ENCODE data around the gene ZNRD2. TPM values are rescaled to one million over a fixed set of nuclear protein-coding genes. Genes with fewer than 3 reads are reported as not detected.
"Not testable (repeated sequence)": the region's sequence is repeated elsewhere in the genome, so short reads cannot be mapped to it uniquely, and the experiment has no call there.

Gene ZNRD2, protein sequence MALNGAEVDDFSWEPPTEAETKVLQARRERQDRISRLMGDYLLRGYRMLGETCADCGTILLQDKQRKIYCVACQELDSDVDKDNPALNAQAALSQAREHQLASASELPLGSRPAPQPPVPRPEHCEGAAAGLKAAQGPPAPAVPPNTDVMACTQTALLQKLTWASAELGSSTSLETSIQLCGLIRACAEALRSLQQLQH
- total RNA-seq, result 10 to 100 TPM; 41.4 to 42.5 TPM

DNA sequence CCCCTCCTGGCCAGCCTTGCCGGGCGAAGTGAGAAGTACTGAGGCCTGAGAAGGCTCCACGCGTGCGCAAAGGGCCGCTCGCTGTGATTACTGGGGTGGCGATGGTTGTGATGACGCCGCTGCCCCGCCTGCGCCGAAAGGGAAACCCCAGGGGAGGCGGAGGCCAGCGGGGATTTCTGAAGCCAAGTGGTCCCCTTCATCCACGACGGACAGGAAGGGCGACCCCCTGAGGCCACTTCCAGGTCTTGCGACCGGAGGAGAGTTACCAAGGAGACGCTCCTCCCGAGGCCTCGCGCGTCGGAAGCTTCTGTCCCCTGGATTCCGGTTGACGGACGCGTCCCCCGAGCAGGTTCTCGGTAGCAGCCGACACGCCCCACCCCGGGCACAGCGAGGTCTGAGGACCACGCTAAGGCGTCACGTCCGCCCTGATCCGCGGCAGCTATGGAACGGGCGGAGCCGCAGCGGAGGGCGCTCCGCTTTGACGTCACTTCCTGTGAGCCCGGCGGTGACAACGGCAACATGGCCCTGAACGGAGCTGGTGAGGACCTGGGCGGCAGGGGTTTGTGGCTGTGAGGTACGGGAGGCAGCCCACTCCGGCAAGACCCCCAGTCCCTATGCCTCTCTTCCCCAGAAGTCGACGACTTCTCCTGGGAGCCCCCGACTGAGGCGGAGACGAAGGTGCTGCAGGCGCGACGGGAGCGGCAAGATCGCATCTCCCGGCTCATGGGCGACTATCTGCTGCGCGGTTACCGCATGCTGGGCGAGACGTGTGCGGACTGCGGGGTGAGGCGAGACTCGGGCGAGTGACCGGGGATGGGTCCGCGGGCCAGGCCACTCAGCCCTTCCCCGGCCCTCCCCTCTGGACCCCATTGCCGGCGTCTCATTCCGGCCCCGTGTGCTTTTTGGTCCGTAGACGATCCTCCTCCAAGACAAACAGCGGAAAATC is at the start of gene ZNRD2:
Gene ZNRD2 (plus strand): TSS at position 505 of the 946 bp plus-strand sequence. CDS start 15 bp downstream, at position 520.
- H3K9me3 Mint-ChIP-seq, result no peaks in the 10 kb centered on the region
- CTCF ChIA-PET, result interaction anchor here (0.6 to 6.0 kb wide), 8 partner anchors 10 to 452 kb away, joined by 3 to 86 read pairs (median 4); no protein-coding TSS in a partner anchor
- peak within 1 kb of the TSS; percentile 97 for H3K27ac Mint-ChIP-seq
- intact Hi-C loops (cut with micrococcal nuclease), result loop anchor here (1.0 to 5.0 kb wide), 13 partner anchors 12 to 713 kb away; partner anchors contain the start of genes BANF1, CFL1, EIF1AD and LTBP3
- peak within 1 kb of the TSS; percentile 87 for H3K4me3 Mint-ChIP-seq
- DNase-seq, result peak; percentile 99
- no peaks in the 10 kb centered on the region for H3K27me3 Mint-ChIP-seq (ENCODE audit: low read depth)
- peaks cover 17% of the 10 kb centered on the region for H3K36me3 Mint-ChIP-seq (ENCODE audit: low read depth)
- peaks cover 61% of the 10 kb centered on the region for H3K4me1 Mint-ChIP-seq (ENCODE audit: low read depth)

DNA sequence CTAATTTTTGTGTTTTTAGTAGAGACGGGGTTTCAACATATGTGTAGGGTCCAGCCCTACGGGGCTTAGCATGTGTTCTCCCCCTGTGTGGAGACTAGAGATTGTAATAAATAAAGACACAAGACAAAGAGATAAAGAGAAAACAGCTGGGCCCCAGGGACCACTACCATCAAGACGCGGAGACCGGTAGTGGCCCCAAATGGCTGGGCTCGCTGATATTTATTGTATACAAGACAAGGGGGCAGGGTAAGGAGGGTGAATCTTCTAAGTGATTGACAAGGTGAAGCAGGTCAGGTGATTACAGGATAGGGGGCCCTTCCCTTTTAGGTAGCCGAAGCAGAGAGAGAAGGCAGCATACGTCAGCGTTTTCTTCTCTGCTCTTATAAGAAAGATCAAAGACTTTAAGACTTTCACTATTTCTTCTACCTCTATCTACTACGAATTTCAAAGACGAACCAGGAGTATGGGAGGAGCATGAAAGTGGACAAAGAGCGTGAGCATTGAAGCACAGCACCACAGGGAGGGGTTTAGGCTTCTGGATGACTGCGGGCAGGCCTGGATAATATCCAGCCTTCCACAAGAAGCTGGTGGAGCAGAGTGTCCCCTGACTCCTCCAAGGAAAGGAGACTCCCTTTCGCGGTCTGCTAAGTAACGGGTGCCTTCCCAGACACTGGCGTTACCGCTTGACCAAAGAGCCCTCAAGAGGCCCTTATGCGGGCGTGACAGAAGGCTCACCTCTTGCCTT is 48.3 kb upstream of the ZNRD2 start:
- H3K27ac Mint-ChIP-seq, result peak overlapping the region; percentile 77
- H3K9me3 Mint-ChIP-seq; H3K27me3 Mint-ChIP-seq (ENCODE audit: low read depth); H3K36me3 Mint-ChIP-seq (ENCODE audit: low read depth): not testable (repeated sequence)
- peak overlapping the region; percentile 65 for H3K4me3 Mint-ChIP-seq
- intact Hi-C loops (cut with micrococcal nuclease), result loop anchor here (2.0 kb wide), 1 partner anchor 19 kb away; no protein-coding TSS in a partner anchor
- peak; percentile 56 for DNase-seq
- peaks cover 45% of the 10 kb centered on the region for H3K4me1 Mint-ChIP-seq (ENCODE audit: low read depth)
- CTCF ChIA-PET, result interaction anchor here (1.3 kb wide), 1 partner anchor 11 kb away, joined by 5 read pairs; no protein-coding TSS in a partner anchor

DNA sequence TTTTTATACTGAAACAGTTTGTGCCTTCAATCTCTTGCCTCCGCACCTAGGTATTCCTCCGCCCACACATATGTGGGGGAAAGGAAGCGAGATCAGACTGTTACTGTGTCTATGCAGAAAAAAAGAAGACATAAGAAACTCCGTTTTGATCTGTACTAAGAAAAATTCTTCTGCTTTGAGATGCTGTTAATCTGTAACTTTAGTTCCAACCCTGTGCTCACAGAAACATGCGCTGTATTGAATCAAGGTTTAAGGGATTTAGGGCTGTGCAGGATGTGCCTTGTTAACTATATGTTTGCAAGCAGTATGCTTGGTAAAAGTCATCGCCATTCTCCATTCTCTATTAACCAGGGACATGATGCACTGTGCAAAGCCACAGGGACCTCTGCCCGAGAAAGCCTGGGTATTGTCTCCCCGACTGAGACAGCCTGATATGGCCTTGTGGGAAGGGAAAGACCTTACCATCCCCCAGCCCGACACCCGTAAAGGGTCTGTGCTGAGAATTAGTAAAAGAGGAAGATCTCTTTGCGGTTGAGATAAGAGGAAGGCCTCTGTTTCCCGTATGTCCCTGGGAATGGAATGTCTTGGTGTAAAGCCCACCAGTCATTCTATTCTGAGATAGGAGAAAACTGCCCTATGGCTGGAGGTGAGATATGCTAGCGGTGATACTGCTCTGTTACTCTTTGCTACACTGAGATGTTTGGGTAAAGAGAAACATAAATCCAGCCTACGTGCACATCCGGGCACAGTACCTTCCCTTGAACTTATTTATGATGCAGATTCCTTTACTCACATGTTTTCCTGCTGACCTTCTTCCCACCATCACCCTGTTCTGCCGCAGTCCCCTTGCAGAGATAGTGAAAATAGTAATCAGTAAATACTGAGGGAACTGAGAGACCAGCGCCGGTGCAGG is 47.3 kb upstream of the ZNRD2 start:
- H3K36me3 Mint-ChIP-seq (ENCODE audit: low read depth); H3K27me3 Mint-ChIP-seq (ENCODE audit: low read depth); H3K9me3 Mint-ChIP-seq: not testable (repeated sequence)
- DNase-seq, result peak; percentile 56
- Mint-ChIP-seq H3K27ac (peak overlapping the region; percentile 77), H3K4me1 (ENCODE audit: low read depth) (peaks cover 50% of the 10 kb centered on the region), H3K4me3 (peak overlapping the region; percentile 65)
- intact Hi-C loops (cut with micrococcal nuclease), result loop anchor here (2.0 kb wide), 1 partner anchor 18 kb away; no protein-coding TSS in a partner anchor
- CTCF ChIA-PET, result interaction anchor here (1.7 kb wide), 1 partner anchor 107 kb away, joined by 4 read pairs; no protein-coding TSS in a partner anchor

DNA sequence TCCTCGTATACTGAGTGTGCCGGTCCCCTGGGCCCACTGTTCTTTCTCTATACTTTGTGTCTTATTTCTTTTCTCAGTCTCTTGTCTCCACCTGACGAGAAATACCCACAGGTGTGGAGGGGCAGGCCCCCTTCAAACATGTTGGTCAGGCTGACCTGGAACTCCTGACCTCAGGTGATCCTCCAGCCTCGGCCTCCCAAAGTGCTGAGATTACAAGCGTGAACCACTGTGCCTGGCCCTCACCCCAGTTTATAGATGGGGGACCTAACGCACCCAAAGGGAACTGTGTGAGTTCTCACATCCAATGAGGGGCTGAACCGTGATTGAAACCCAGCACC is 46.7 kb upstream of the ZNRD2 start:
- intact Hi-C loops (cut with micrococcal nuclease), result loop anchor here (2.0 kb wide), 1 partner anchor 17 kb away; no protein-coding TSS in a partner anchor
- H3K4me1 Mint-ChIP-seq (ENCODE audit: low read depth), result peaks cover 53% of the 10 kb centered on the region
- not testable (repeated sequence) for H3K27me3 Mint-ChIP-seq (ENCODE audit: low read depth); H3K9me3 Mint-ChIP-seq; H3K36me3 Mint-ChIP-seq (ENCODE audit: low read depth); DNase-seq
- CTCF ChIA-PET, result interaction anchor here (1.7 to 4.4 kb wide), 2 partner anchors 17 to 108 kb away, joined by 4 to 23 read pairs; no protein-coding TSS in a partner anchor
- H3K4me3 Mint-ChIP-seq, result peak overlapping the region; percentile 65
- peak overlapping the region; percentile 77 for H3K27ac Mint-ChIP-seq

DNA sequence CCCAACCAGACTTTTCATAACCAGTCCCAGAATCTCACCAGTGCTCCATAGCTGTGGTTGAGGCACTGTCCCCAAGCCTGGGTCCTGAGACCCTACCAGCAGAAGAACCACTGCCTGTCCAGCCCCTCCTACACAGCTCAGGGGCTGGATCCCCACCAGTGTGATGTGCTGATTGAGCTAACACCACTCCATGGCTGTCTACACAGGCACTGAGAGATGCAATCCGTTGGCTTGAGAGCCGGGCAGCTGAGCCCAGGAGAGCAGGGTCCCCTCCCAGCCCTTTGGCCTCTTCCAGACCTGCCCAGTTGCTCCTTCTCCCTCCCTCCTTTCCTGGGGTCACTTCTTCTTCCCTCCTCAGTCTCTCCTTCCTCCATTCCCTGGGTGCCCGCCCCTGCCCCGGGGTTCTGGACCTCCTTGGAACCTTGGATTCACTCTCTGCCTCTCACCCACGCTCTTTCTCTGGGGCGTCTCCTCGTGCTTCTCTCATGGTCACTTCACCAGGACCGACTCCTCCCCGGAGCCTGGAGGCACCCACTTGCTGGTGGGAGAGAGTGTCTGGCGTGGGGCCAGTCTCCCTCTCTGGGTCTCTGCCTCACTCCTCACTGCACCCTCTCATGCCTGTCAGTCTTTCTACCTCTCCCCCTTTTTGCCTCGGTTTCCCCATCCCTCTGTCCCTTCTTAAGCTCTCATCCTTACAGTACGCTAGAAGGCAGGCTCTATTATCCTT is 46.1 kb upstream of the ZNRD2 start:
- H3K4me3 Mint-ChIP-seq, result peak overlapping the region; percentile 65
- H3K27me3 Mint-ChIP-seq (ENCODE audit: low read depth), result no peaks in the 10 kb centered on the region
- peaks cover 58% of the 10 kb centered on the region for H3K4me1 Mint-ChIP-seq (ENCODE audit: low read depth)
- peaks cover 10% of the 10 kb centered on the region for H3K36me3 Mint-ChIP-seq (ENCODE audit: low read depth)
- H3K27ac Mint-ChIP-seq, result peak overlapping the region; percentile 77
- intact Hi-C loops (cut with micrococcal nuclease), result no loop called here
- no peak for DNase-seq
- CTCF ChIA-PET, result interaction anchor here (1.4 to 4.4 kb wide), 3 partner anchors 15 to 108 kb away, joined by 4 to 23 read pairs (median 5); no protein-coding TSS in a partner anchor
- H3K9me3 Mint-ChIP-seq, result no peaks in the 10 kb centered on the region

DNA sequence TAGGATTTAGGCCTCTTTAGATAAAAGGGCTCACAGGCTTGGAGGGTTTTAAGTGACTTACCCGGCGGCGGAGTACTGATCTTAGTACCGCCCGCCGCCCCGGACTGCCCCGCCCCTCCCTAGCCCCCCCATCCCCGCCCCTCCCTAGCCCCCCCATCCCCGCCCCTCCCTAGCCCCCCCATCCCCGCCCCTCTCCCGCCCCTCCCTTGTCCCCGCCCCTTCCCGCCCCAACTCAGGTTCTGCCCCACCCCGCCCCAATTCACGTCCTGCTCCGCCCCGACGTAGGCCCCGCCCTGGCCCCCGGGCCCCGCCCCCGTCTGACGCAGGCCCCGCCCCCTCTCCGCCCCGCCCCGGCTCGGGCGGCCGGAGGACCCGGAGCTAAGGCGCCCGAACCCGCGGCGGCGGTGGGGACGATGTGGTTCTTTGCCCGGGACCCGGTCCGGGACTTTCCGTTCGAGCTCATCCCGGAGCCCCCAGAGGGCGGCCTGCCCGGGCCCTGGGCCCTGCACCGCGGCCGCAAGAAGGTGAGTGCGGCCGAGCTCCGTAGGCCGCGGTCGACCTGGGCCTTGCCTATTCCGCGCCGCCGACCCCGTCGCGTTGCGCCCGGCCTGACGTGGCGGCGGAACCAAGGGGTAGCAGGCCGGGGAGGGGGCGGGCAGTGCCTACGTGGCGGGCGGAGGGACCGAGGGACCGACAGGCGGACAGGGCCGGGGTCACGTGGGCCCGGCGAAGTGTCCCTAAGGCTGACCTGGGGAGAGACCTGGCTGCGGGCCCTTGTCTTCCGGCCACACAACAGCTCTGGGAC is 45.3 kb upstream of the ZNRD2 start, which contains the start of gene SCYL1:
Gene SCYL1 (plus strand): TSS at position 343 of the 805 bp plus-strand sequence. CDS start 71 bp downstream, at position 414.
- Mint-ChIP-seq H3K27ac (peak within 1 kb of the TSS; percentile 77), H3K27me3 (ENCODE audit: low read depth) (no peaks in the 10 kb centered on the region), H3K36me3 (ENCODE audit: low read depth) (peaks cover 10% of the 10 kb centered on the region), H3K4me3 (peak within 1 kb of the TSS; percentile 82), H3K9me3 (no peaks in the 10 kb centered on the region), H3K4me1 (ENCODE audit: low read depth) (peaks cover 61% of the 10 kb centered on the region)
- peak; percentile 79 for DNase-seq
- intact Hi-C loops (cut with micrococcal nuclease), result loop anchor here (1.0 kb wide), 1 partner anchor 45 kb away; the partner anchor contains the start of gene ZNRD2
- CTCF ChIA-PET, result interaction anchor here (0.9 to 4.4 kb wide), 4 partner anchors 16 to 109 kb away, joined by 4 to 23 read pairs (median 4); no protein-coding TSS in a partner anchor

DNA sequence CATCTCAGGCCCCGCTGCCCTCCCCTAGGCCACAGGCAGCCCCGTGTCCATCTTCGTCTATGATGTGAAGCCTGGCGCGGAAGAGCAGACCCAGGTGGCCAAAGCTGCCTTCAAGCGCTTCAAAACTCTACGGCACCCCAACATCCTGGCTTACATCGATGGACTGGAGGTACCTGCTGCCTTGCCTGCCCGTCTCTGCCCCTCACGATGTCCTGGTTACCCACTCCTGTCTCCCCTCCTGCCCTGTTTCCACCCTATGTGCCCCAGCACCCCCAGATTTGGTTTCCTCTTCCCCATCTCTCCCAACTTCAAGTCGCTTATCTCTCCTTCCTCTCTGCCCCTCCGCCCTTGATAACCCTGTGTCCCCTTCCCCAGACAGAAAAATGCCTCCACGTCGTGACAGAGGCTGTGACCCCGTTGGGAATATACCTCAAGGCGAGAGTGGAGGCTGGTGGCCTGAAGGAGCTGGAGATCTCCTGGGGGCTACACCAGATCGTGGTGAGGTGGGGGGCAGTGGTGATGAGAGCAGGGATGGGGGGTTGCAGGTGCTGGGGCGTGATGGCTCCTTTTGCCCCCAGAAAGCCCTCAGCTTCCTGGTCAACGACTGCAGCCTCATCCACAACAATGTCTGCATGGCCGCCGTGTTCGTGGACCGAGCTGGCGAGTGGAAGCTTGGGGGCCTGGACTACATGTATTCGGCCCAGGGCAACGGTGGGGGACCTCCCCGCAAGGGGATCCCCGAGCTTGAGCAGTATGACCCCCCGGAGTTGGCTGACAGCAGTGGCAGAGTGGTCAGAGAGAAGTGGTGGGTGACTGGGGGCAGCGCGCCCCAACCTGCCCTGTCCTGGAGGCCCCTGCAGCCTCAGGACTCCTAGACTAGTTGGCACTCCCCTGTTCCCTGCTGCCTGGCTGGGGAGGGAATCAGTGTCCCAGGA is 44.5 kb upstream of the ZNRD2 start:
- no peak for DNase-seq
- CTCF ChIA-PET, result interaction anchor here (0.9 to 4.4 kb wide), 3 partner anchors 15 to 46 kb away, joined by 4 to 23 read pairs (median 5); no protein-coding TSS in a partner anchor
- peak overlapping the region; percentile 16 for H3K27ac Mint-ChIP-seq
- peaks cover 12% of the 10 kb centered on the region for H3K36me3 Mint-ChIP-seq (ENCODE audit: low read depth)
- no peaks in the 10 kb centered on the region for H3K27me3 Mint-ChIP-seq (ENCODE audit: low read depth)
- H3K4me1 Mint-ChIP-seq (ENCODE audit: low read depth), result peaks cover 64% of the 10 kb centered on the region
- H3K4me3 Mint-ChIP-seq, result peak overlapping the region; percentile 82
- H3K9me3 Mint-ChIP-seq, result no peaks in the 10 kb centered on the region
- intact Hi-C loops (cut with micrococcal nuclease), result loop anchor here (1.0 kb wide), 1 partner anchor 44 kb away; the partner anchor contains the start of gene ZNRD2

DNA sequence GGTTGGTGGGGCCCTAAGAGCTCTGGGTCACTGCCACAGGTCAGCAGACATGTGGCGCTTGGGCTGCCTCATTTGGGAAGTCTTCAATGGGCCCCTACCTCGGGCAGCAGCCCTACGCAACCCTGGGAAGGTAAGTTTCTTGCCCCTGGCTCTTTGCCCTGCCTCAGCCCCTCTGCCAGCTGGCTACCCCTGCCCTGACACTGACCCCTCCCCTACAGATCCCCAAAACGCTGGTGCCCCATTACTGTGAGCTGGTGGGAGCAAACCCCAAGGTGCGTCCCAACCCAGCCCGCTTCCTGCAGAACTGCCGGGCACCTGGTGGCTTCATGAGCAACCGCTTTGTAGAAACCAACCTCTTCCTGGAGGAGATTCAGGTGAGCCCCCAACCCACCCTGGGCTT is 43.5 kb upstream of the ZNRD2 start:
- intact Hi-C loops (cut with micrococcal nuclease), result no loop called here
- Mint-ChIP-seq H3K9me3 (no peaks in the 10 kb centered on the region), H3K27ac (peak overlapping the region; percentile 24), H3K27me3 (ENCODE audit: low read depth) (no peaks in the 10 kb centered on the region), H3K4me3 (peak overlapping the region; percentile 82), H3K36me3 (ENCODE audit: low read depth) (peaks cover 20% of the 10 kb centered on the region), H3K4me1 (ENCODE audit: low read depth) (peaks cover 62% of the 10 kb centered on the region)
- DNase-seq, result no peak
- CTCF ChIA-PET, result interaction anchor here (4.4 kb wide), 1 partner anchor 14 kb away, joined by 23 read pairs; no protein-coding TSS in a partner anchor

DNA sequence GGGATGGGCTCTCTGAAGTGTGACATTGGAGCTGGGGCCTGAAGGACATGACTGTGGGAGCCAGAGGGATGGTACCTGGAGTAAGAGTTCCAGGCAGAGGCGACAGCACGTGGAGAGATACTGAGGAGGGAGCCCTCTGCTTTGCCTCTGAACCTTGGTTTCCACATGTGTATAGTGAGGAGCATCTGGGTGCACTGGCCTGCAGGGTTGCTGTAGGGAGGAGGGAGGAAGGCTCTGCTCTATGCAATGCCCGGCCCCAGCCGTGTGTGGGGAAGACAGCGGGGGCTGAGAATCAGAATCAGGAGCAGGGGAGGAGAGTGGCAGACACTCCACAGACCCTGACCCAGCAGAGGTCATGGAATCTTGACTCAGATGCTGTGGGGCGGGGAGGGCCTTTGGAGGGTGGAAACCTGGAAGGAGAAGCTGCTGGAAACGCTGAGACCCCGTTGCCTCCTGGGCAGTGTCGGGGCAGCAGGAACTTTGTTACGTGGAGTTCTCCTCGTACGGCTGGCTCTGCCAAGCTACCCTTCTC is 41.4 kb upstream of the ZNRD2 start:
- Mint-ChIP-seq H3K27ac (no peak overlapping the region), H3K9me3 (no peaks in the 10 kb centered on the region), H3K4me1 (ENCODE audit: low read depth) (peaks cover 42% of the 10 kb centered on the region), H3K4me3 (no peak overlapping the region), H3K36me3 (ENCODE audit: low read depth) (peaks cover 22% of the 10 kb centered on the region), H3K27me3 (ENCODE audit: low read depth) (no peaks in the 10 kb centered on the region)
- intact Hi-C loops (cut with micrococcal nuclease), result no loop called here
- CTCF ChIA-PET, result interaction anchor here (2.6 to 3.5 kb wide), 2 partner anchors 12 to 59 kb away, joined by 12 to 29 read pairs; no protein-coding TSS in a partner anchor
- DNase-seq, result no peak
